HG03066 (cell line): ENCODE results near the gene RBMY1B.
"Not testable (repeated sequence)": the region's sequence is repeated elsewhere in the genome, so short reads cannot be mapped to it uniquely, and the experiment has no call there.

Experiments used
- ATAC-seq: cut with Tn5 transposase; IDR thresholded peaks from one replicate; pipeline ENCODE4 v1.9.1; 2021; ENCODE audit warnings: low read depth; ENCODE audit not compliant: unreplicated experiment

Gene RBMY1B

GRCh38 chrY:21511038-21511437 lies at the start of gene RBMY1B:
TSS of gene RBMY1B (plus strand) at chrY:21511338. CDS start at chrY:21513351, 2,013 bp downstream.
- not testable (repeated sequence) for ATAC-seq

DNA sequence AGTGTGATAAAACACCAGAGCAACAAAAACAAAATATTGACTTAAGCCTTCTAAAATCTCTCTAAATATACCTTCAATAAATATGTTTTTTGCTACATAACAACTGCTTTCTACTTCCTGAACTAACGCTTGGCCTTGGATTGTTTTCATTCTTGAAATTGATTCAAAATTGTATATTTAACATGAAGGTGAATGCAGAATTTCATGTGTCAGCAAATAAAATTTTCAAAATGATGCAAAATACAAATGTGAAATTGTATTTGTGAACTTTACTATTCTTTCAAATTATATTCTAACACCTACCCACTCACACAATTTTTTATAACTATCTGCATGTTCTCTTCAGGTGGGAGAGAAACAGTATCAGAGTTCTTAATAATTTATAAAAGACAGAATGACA lies 48.2 kb upstream of the RBMY1B start:
- not testable (repeated sequence) for ATAC-seq

- no peak for ATAC-seq
Observed at GRCh38 chrY:21482967-21483366, 28.2 kb upstream of the RBMY1B start.

GRCh38 chrY:21534579-21534978 lies 23.4 kb downstream of the RBMY1B start, which contains the start of gene RBMY1A1:
TSS of gene RBMY1A1 (plus strand) at chrY:21534879. CDS start at chrY:21536892, 2,013 bp downstream.
- ATAC-seq, result not testable (repeated sequence)

GRCh38 chrY:21559316-21559984 lies 48.3 kb downstream of the RBMY1B start:
- peak; percentile 90 for ATAC-seq
